Transverse colon (tissue), 4 donors: ENCODE results near the gene CKMT2.
"Not testable (repeated sequence)": the region's sequence is repeated elsewhere in the genome, so short reads cannot be mapped to it uniquely, and the experiment has no call there.

ENCODE experiments used
- POLR2A ChIP-seq: fragments of 450-650 bp; IDR thresholded peaks from one replicate; pipeline ENCODE4 v1.6.1; 2016; ENCODE audit warnings: antibody characterized with exemption, mild to moderate bottlenecking, moderate library complexity
- POLR2AphosphoS5 ChIP-seq, 3 donors: sonication (generic); formaldehyde crosslinking; IDR thresholded peaks; one replicate each; pipeline ENCODE4 v1.6.1; 2016; ENCODE audit warnings: antibody characterized with exemption in 3 of 3
- TF ChIP-seq, protein P1 (sequence below), 5 experiments: fragments of 200-600 bp in 3 of 5; fragments of 450-650 bp in 2 of 5; sonication (generic) in 3 of 5; IDR thresholded peaks; 1 replicate in 2 of 5; 2 replicates in 3 of 5; pipeline ENCODE4 v1.5.1; 2016 to 2017; ENCODE audit warnings: antibody characterized with exemption in 5 of 5, inconsistent platforms in 3 of 5, mild to moderate bottlenecking in 2 of 5, moderate library complexity in 1 of 5

DNA sequence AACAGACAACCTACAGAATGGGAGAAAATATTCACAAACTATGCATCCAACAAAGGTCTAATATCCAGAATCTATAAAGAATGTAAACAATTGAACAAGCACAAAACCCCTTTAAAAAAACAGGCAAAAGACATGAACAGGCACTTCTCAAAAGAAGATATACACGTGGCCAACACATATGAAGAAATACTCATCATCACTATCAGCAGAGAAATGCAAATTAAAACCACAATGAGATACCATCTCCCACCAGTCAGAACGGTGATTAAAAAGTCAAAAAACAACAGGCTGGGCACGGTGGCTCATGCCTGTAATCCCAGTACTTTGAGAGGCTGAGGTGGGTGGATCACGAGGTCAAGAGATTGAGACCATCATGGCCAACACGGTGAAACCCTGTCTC lies 60.9 kb downstream of the CKMT2 start:
- not testable (repeated sequence) for TF ChIP-seq POLR2A; POLR2AphosphoS5 (IDR thresholded peaks at IDR 0.05)
- TF ChIP-seq, protein P1, sequence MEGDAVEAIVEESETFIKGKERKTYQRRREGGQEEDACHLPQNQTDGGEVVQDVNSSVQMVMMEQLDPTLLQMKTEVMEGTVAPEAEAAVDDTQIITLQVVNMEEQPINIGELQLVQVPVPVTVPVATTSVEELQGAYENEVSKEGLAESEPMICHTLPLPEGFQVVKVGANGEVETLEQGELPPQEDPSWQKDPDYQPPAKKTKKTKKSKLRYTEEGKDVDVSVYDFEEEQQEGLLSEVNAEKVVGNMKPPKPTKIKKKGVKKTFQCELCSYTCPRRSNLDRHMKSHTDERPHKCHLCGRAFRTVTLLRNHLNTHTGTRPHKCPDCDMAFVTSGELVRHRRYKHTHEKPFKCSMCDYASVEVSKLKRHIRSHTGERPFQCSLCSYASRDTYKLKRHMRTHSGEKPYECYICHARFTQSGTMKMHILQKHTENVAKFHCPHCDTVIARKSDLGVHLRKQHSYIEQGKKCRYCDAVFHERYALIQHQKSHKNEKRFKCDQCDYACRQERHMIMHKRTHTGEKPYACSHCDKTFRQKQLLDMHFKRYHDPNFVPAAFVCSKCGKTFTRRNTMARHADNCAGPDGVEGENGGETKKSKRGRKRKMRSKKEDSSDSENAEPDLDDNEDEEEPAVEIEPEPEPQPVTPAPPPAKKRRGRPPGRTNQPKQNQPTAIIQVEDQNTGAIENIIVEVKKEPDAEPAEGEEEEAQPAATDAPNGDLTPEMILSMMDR (IDR thresholded peaks at IDR 0.05), result not testable (repeated sequence)
